Frontal cortex (tissue), 4 donors: ENCODE measurements around the gene COQ8B. TPM values are rescaled to one million over a fixed set of nuclear protein-coding genes. Genes with fewer than 3 reads are reported as not detected.
"Not testable (repeated sequence)": the region's sequence is repeated elsewhere in the genome, so short reads cannot be mapped to it uniquely, and the experiment has no call there.

Experiments
- DNase-seq, 2 donors: peaks; one replicate each; pipeline ENCODE4 v3.0.0; 2012; ENCODE audit warnings: low spot score in 2 of 2
- FAIRE-seq: peaks from 2 replicates; lab custom pipeline; 2012; peaks lifted over from hg19 to GRCh38; lab: Jason Lieb, UNC
- small RNA-seq: library from RNA; depleted of rRNA; stranded (forward); fragments of <200 nt; gene quantifications from one replicate; pipeline ENCODE3, GENCODE V24; 2014
- total RNA-seq: library from RNA; depleted of rRNA; stranded (reverse); fragments of >200 nt; gene quantifications from one replicate; pipeline ENCODE4 v1.2.3, GENCODE V29; 2014
- donor health status: control.
- donor health status: control.
- donor health status: control.

COQ8B gene
- total RNA-seq, 1 donor from 2014 or later = 24.5 TPM

GRCh38 chr19:40649903-40650675 is 66.6 kb downstream of the COQ8B start:
- FAIRE-seq = not testable (repeated sequence)

GRCh38 chr19:40646743-40647254 is 69.9 kb downstream of the COQ8B start:
- no peak for FAIRE-seq
- DNase-seq = no peak

More at GRCh38 chr19:40649903-40650675, 66.6 kb downstream of the COQ8B start:
- DNase-seq = not testable (repeated sequence)

GRCh38 chr19:40642757-40643305 is 73.9 kb downstream of the COQ8B start:
- FAIRE-seq = no peak
- no peak for DNase-seq

GRCh38 chr19:40642051-40642706 is 74.5 kb downstream of the COQ8B start:
- DNase-seq (no peak), FAIRE-seq (no peak)

Small RNAs within 50 kb of the gene (small RNA-seq; reads per million reads assigned to genes)
- not detected for gene RNU6-195P

Other genes starting within 250 kb of the COQ8B start
- 23.2 TPM for gene SPTBN4, start 249.9 kb downstream of the COQ8B start, total RNA-seq
- 1.6 TPM for gene SHKBP1, start 140.0 kb downstream of the COQ8B start, total RNA-seq
- gene LTBP4, start 115.5 kb downstream of the COQ8B start, total RNA-seq = 25.3 TPM
- gene NUMBL, start 26.2 kb downstream of the COQ8B start, total RNA-seq = 16.7 TPM
- gene ITPKC, start 226 bp upstream of the COQ8B start, total RNA-seq = 5.7 TPM
- gene ACTMAP, start 33.6 kb upstream of the COQ8B start, total RNA-seq = under 0.01 TPM
- gene SNRPA, start 34.3 kb upstream of the COQ8B start, total RNA-seq = 23.6 TPM
- gene MIA, start 58.6 kb upstream of the COQ8B start, total RNA-seq = not detected
- gene RAB4B, start 61.4 kb upstream of the COQ8B start, total RNA-seq = 6.1 TPM
- 46.5 TPM for gene EGLN2, start 82.3 kb upstream of the COQ8B start, total RNA-seq
- gene CYP2A6, start 133.6 kb upstream of the COQ8B start, total RNA-seq = not detected
- gene CYP2A7, start 165.3 kb upstream of the COQ8B start, total RNA-seq = not detected